SH-SY5Y (cell line): ENCODE results near the gene KIN.

Experiments used
- GATA2 ChIP-seq: IDR thresholded peaks from 2 replicates; pipeline ENCODE4 v1.6.1; 2011; ENCODE audit warnings: mild to moderate bottlenecking, low read depth, low read length
- GATA3 ChIP-seq: IDR thresholded peaks from 2 replicates; pipeline ENCODE4 v1.6.1; 2011; ENCODE audit warnings: low read depth, mild to moderate bottlenecking, low read length, moderate library complexity

DNA sequence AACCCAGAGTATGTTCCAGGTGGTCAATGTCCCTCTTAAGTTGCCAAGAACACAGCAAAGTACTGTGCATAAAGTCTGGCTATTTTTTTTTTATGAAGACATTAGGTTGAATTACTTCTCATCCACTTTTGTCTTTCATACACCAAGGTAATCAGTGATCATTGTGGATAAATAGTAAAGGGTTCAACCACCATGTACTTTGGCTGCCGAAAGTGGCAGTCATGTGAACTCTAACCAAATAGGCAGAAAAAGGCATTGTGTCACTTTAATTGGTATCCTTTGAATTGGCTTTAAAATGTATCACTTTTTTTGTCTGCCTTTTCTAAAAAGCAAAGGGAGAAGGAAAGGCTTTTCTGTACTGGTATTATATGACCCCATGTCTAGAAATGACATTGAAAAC is 77.3 kb downstream of the KIN start:
- TF ChIP-seq GATA2 (no peak), GATA3 (no peak)
